ENCODE measurements around the gene LHFPL6.
"Not testable (repeated sequence)": the region's sequence is repeated elsewhere in the genome, so short reads cannot be mapped to it uniquely, and the experiment has no call there.

Gene LHFPL6

GRCh38 chr13:39374741-39375189, 228.2 kb downstream of the LHFPL6 start:
- no peak overlapping the region for H3K4me3 ChIP-seq
- no peak overlapping the region for H3K27ac ChIP-seq

- Histone ChIP-seq H3K4me3 (no peak overlapping the region), H3K27ac (no peak overlapping the region)
Observed at GRCh38 chr13:39373145-39373544, 229.8 kb downstream of the LHFPL6 start.

DNA sequence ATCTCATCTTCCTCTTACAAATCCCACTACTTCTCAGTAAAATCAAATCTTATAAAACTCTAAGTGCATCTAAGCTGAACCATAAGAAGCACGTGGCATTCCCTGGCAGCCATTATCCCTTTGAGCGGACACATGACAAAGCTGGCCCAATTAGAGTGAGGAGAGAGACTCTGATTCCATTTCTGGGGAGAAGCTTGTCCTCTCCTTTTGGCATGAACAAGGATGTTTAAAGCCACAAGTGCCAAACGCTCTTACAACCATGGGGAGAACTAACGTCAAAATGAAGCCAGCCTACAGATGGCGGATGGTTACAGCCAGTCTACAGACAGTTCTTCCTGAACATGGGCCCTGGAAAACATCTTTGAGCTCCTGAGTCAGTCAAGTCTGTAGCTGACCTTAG, 231.3 kb downstream of the LHFPL6 start:
- no peak overlapping the region for H3K27ac ChIP-seq
- H3K4me3 ChIP-seq: no peak overlapping the region

DNA sequence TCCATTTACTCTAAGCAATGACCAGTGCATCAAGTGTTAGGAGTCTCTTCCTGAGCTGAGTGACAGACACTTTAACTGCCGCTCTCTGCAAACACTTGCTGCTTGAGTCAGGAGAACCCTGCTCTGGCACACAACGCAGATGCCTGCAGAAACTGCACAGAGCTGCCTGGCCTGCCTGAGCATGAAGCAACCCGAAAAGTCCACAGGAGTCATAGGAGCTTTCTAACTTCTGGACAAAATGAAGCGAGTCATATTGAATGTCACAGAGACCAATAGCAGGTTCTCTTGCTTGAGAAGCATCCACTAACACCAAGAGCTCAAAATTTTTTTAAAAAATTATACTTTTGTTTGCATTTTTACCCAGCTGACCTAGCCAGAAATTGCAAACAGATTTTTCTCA, 232.4 kb downstream of the LHFPL6 start:
- no peak overlapping the region for H3K27ac ChIP-seq

GRCh38 chr13:39370048-39370447, 232.9 kb downstream of the LHFPL6 start:
- H3K4me3 ChIP-seq: no peak overlapping the region
- no peak overlapping the region for H3K27ac ChIP-seq

More for the DNA sequence above, 232.4 kb downstream of the LHFPL6 start:
- H3K4me3 ChIP-seq: no peak overlapping the region

DNA sequence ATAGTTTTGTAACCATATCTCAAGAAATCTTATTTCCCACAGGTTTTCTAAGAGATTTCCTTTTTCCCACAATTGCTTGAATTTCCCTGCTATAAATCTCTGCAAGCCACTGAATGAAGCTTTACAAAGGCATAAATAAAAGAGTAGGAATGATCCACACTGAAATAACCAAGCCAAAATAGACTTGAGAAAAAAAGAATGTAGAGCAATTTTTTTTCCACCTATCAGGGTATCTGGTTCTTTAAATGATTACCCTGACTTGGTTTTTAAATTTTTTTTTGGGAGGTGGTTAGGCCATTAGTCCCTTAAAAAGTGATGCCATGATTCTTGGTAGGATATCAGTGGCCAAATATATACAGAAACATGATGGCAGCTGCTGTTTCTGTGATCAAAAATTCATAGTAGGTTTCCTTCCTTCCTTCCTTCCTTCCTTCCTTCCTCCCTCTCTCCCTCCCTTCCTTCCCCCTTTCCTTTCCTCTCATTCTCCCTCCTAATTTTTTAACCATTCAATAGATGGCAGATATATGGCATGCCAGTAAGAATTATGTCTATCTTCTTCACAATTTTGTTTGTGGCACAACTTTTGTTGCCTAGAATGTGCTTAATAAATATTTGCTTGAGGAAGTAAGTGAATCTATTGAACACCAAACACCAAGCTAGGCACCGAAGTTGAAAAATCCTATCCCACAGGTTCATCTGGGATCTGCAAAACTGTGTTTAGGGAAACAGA, 233.7 kb downstream of the LHFPL6 start:
- Histone ChIP-seq H3K4me3 (no peak overlapping the region), H3K27ac (no peak overlapping the region)

- Histone ChIP-seq H3K4me3 (no peak overlapping the region), H3K27ac (no peak overlapping the region)
Observed at GRCh38 chr13:39365879-39366278, 237.1 kb downstream of the LHFPL6 start.

- no peak overlapping the region for H3K4me3 ChIP-seq
- H3K27ac ChIP-seq: no peak overlapping the region
Observed at GRCh38 chr13:39364947-39365468, 238.0 kb downstream of the LHFPL6 start.

GRCh38 chr13:39363382-39363772, 239.6 kb downstream of the LHFPL6 start:
- no peak overlapping the region for H3K4me3 ChIP-seq
- no peak overlapping the region for H3K27ac ChIP-seq

GRCh38 chr13:39362652-39363381, 240.2 kb downstream of the LHFPL6 start:
- no peak overlapping the region for H3K27ac ChIP-seq
- no peak overlapping the region for H3K4me3 ChIP-seq

DNA sequence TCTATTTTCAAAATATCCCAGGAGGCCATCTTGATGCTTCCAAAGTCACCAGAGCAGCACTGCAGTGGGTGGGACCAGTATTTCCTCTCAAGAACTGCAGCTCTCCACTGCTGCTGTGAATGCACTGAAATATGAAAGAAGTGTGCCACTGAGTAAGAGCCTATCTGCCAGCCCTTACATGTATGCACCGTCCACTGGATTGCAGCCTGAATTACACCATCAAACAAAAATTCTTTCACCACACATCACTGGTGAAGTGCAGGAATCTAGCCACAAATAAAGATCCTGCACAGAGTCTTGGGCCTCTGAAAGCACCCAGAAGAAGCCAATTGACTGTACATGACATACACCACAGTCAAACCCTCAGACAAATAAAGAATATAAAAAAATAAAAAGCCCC, 249.0 kb downstream of the LHFPL6 start:
- Histone ChIP-seq H3K27ac (no peak overlapping the region), H3K4me3 (no peak overlapping the region)

DNA sequence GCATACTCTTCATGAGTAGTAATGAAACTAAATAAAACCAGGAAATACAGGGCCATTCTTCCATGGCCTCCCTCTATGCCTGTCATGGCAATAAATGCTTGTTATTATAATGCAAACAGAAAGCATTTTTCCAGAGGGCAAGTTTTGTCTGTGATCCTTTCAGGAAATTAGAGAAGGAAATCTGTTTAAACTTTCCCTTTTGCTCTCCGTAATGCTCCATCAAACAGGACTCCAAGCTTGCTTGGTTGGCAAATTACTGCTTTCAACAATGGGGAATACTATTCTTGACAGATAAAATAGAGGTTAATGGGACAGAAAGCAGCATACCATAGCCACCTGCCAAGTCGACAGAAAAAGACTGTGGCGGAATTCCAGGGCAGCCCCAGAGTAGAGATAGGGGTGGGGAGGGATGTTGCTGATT, 252.5 kb downstream of the LHFPL6 start:
- no peak overlapping the region for H3K4me3 ChIP-seq
- no peak overlapping the region for H3K27ac ChIP-seq

GRCh38 chr13:39349391-39349960, 253.5 kb downstream of the LHFPL6 start:
- H3K4me3 ChIP-seq: no peak overlapping the region
- H3K27ac ChIP-seq: no peak overlapping the region

DNA sequence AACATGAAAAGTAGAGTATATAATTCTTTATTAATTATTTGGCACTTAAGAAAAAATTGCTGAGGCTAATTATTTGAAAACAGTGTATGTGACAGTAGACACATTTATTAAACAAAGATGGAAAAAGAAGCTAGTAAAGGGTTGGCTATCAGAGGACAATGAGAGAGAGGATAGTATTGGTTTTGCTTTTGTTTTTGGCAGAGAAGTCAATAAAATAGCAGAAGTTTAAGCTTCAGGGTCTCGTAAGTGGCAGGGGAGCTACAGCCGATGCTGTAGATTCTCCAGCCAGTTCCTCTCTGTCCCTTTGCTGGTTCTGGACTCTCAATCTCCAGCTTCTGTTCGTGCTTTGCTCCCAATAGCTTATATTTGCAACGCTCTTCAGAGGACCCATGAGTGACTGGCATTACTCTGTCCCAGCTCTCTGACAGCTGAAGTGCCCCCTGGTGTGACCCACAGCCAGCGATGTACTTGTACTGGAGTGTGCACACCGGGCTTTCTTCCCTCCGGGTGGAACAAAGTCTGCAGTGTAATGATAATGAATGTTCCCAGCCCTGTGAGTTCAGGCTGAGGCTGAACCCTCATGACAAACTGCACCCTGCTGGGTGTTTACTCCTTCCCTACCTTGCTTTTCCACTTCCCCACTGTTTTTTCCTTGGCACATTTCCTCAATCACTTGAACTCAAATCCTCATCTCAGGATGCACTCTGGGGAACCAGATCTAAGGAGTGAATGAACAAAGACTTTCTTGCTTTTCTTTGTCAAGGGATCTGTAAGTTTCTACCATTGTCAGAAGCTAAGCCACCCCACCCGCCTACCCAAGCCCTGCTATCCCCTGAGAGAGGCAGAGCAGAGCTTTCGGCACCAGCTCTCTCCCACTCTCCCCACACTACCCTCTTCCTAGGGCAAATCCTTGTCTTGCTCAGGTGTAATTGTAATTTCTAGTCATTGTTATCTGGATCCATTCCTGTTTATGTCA, 254.8 kb downstream of the LHFPL6 start:
- Histone ChIP-seq H3K4me3 (no peak overlapping the region), H3K27ac (no peak overlapping the region)

- no peak overlapping the region for H3K27ac ChIP-seq
- H3K4me3 ChIP-seq: no peak overlapping the region
Observed at GRCh38 chr13:39345982-39346381, 257.0 kb downstream of the LHFPL6 start.

DNA sequence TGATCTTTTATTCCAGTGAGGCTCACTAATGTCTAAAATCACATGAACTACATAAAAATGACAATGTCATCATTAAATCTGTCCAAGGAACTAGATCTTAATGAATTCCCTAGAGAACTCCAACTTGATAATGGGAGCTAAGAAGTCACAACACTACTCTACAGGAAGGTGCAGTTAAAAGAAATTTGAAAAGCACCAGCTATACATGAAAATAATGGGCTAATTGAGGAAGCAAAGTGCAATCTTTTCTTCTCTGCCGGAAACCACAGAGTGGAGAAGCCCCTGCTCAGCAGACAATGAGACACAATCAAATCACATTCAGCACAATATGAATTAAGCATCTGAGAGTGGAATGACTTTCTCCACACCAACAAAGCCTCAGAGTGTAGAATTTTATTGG, 261.7 kb downstream of the LHFPL6 start:
- no peak overlapping the region for H3K27ac ChIP-seq
- H3K4me3 ChIP-seq: no peak overlapping the region

DNA sequence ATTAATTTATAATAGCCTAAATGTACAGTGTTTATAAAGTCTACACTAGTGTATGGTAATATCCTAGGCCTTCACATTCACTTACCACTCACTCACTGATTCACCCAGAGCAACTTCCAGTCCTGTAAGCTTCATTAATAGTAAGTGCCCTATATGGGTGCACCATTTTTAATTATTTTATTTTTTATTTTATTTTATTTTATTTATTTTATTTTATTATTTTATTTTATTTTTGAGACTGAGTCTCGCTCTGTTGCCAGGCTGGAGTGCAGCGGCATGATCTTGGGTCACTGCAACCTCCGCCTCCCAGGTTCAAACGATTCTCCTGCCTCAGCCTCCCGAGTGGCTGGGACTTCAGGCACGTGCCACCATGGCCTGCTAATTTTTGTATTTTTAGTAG, 264.9 kb downstream of the LHFPL6 start:
- H3K27ac ChIP-seq, H3K4me3 ChIP-seq: not testable (repeated sequence)

DNA sequence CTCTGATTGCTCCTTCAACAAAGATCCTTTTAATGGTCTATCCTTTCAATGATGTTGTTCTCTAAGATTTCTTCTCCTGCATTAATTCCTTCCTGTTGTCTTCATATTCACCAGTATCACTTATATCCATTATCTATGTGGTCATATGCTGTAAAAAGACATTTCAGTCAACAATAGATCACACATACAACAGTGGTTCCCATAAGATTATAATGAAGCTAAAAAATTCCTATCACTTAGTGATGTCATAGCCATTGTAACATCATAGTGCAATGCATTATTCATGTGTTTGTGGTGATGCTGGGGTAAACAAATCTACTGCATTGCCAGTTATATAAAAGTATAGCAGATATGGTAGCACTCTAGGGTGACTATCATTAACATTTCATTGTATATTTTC, 266.1 kb downstream of the LHFPL6 start:
- H3K4me3 ChIP-seq: no peak overlapping the region
- no peak overlapping the region for H3K27ac ChIP-seq

GRCh38 chr13:39336207-39336606, 266.8 kb downstream of the LHFPL6 start:
- Histone ChIP-seq H3K4me3 (no peak overlapping the region), H3K27ac (no peak overlapping the region)

DNA sequence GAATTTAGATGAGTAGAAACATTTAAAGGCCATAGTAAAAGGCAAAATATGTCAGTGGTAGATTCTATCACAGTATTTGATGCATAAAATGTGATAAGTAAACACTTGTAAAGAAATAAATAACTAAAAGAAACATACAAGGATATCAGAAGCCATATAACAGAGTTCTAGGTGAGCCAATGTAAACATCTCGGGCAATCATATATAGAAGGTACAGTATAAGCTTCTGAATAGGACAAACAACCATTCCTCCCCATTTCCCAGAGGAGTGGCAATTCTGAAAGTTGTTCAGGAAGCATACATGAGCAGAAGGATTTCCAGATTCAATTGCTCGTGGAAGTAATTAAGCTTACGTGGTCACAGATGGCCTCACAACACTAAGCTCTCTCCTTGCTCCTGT, 267.3 kb downstream of the LHFPL6 start:
- Histone ChIP-seq H3K4me3 (no peak overlapping the region), H3K27ac (no peak overlapping the region)

Data from skin epidermis (tissue), 12 donors.